Measurements from ENCODE around the gene ZNF438.

- no peak for TF ChIP-seq CTCF (conservative IDR thresholded peaks at IDR 0.05; ENCODE audit: low read depth, low read length)
- TF ChIP-seq RCOR1 (IDR thresholded peaks at IDR 0.05; ENCODE audit: insufficient replicate concordance, low read length): peak; percentile 40
- TF ChIP-seq POLR2A (IDR thresholded peaks at IDR 0.05; ENCODE audit: low read depth, low read length): no peak
These were observed 32.7 kb upstream of the ZNF438 start for GRCh38 chr10:31064348-31064747.
